Measurements from ENCODE around the gene AFF3.

The AFF3 gene

DNA sequence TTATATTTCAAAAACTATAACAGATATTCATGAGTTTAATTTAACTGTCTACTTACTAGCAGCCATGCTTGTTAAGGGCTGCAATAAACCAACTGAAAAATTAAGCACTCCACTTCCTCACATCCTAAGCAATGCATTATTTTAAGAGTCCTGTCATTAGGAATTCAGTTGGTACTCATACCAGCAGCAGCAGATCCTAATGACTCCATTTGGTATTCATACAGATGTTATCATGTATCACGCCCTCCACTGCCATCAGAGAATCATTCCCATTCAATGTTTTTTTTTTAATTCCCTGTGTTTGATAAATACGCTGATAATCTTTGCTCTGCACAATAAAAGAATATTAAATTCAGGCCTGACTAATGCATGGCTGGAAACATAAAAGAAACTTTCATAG, 236.8 kb downstream of the AFF3 start:
- Histone ChIP-seq H3K9me3 (no peaks in the 10 kb centered on the region), H3K4me1 (no peaks in the 10 kb centered on the region), H3K9ac (no peak overlapping the region), H4K20me1 (no peaks in the 10 kb centered on the region; the same call in 1 of the 2 replicates), H3K4me3 (no peak overlapping the region), H3K27me3 (no peaks in the 10 kb centered on the region), H3K27ac (no peak overlapping the region), H3K4me2 (no peak overlapping the region), H3K36me3 (no peaks in the 10 kb centered on the region)
- TF ChIP-seq Cebpa-rat (IDR thresholded peaks at IDR 0.05), result no peak

DNA sequence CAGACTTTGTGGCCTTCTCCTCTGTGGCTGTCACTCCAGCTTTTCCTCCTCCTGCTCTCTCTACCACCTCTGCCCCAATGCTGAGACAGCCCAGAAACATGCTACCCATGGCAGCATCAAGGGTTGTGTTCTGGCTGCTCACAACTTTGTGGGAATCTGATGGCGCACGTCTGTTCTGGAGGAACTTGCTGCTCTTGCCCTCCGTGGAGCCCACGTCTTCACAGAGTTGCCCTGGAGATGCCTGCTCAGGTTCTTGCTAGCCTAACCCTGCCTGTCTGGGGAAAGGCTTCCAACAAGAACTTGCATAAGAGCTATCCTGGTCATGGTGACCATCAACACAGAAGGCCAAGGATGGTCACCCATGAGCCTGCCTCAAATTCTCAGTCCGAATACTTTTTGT, 237.4 kb downstream of the AFF3 start:
- Histone ChIP-seq H3K9me3 (no peaks in the 10 kb centered on the region), H3K4me3 (no peak overlapping the region)
- no peak for TF ChIP-seq Cebpa-rat (IDR thresholded peaks at IDR 0.05)

DNA sequence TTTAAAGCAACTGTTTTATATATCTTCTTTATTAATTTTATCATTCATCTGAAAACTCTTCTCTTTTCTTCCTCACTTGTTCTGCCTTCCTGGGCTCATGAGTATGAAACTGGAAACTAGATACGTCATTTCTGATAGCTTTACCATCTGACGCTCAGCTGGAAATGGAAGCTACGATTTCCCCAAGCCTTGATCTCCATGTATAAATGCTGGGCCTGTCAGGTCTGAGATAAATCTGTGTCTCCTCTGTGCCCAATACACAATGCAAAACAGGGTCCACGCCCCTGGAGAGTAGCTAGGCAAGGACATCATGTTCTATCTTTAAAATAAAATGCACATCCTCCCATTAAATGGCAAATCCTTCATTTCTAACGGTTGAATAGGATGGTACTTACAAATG, 238.4 kb downstream of the AFF3 start:
- Histone ChIP-seq H3K4me1 (no peaks in the 10 kb centered on the region), H3K27ac (no peak overlapping the region), H3K9ac (no peak overlapping the region), H3K36me3 (no peaks in the 10 kb centered on the region), H4K20me1 (no peaks in the 10 kb centered on the region; the same call in 1 of the 2 replicates), H3K4me3 (no peak overlapping the region), H3K4me2 (no peak overlapping the region), H3K9me3 (no peaks in the 10 kb centered on the region), H3K27me3 (no peaks in the 10 kb centered on the region)
- no peak for TF ChIP-seq Cebpa-rat (IDR thresholded peaks at IDR 0.05)

More for the DNA sequence above, 237.4 kb downstream of the AFF3 start:
- Histone ChIP-seq H3K36me3 (no peaks in the 10 kb centered on the region), H3K4me2 (no peak overlapping the region), H3K9ac (no peak overlapping the region), H4K20me1 (no peaks in the 10 kb centered on the region; the same call in 1 of the 2 replicates), H3K27ac (no peak overlapping the region), H3K4me1 (no peaks in the 10 kb centered on the region), H3K27me3 (no peaks in the 10 kb centered on the region)

DNA sequence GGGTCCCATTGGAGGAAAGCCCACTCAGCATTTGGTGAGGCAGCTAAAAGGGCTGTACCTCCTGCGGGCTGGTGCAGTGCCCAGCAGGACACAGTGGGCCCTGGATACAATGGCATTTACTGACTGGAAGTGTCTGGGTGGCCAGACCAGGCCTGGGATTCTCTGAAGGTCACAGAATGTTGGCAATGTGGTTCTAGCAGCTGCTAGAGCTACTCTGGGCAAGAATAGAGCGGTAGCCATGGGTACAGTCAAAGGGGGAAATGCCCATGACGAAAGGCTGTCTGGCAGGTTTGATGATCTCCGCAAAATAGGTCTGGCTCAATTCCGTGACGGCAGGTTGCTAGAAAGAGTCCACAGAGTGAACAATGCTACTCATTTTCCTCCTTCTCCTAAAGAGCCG, 241.8 kb downstream of the AFF3 start:
- Histone ChIP-seq H3K4me1 (peaks cover 12% of the 10 kb centered on the region), H3K9me3 (no peaks in the 10 kb centered on the region), H3K27me3 (no peaks in the 10 kb centered on the region), H3K4me3 (no peak overlapping the region), H3K4me2 (no peak overlapping the region), H3K36me3 (no peaks in the 10 kb centered on the region), H4K20me1 (peaks cover 9% of the 10 kb centered on the region; the same call in 1 of the 2 replicates), H3K27ac (no peak overlapping the region), H3K9ac (no peak overlapping the region)
- TF ChIP-seq Cebpa-rat (IDR thresholded peaks at IDR 0.05), result no peak

DNA sequence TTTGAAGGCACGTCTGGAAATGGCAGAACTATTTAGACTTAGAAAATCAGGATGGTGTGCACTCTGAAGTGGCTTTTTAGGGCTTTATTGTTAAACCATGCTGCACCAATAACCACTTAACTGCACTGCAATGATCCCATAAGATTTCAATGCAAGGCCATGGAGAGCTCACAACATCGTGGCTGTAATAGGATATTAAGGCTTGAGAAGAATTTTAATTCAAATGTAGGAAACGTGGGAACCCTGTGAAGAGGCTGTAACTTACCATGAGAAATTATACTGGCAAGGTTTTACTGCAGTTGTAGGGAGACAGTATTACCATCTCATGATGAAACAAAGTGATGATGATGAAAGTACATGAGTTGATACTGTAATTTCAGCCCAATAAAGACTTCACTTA, 242.5 kb downstream of the AFF3 start:
- no peaks in the 10 kb centered on the region for H3K36me3 ChIP-seq
- peaks cover 9% of the 10 kb centered on the region; the same call in 1 of the 2 replicates for H4K20me1 ChIP-seq
- no peak overlapping the region for H3K9ac ChIP-seq
- no peaks in the 10 kb centered on the region for H3K27me3 ChIP-seq
- no peak overlapping the region for H3K4me3 ChIP-seq
- no peak for TF ChIP-seq Cebpa-rat (IDR thresholded peaks at IDR 0.05)
- peaks cover 12% of the 10 kb centered on the region for H3K4me1 ChIP-seq
- no peaks in the 10 kb centered on the region for H3K9me3 ChIP-seq
- H3K4me2 ChIP-seq, result no peak overlapping the region
- H3K27ac ChIP-seq, result no peak overlapping the region

DNA sequence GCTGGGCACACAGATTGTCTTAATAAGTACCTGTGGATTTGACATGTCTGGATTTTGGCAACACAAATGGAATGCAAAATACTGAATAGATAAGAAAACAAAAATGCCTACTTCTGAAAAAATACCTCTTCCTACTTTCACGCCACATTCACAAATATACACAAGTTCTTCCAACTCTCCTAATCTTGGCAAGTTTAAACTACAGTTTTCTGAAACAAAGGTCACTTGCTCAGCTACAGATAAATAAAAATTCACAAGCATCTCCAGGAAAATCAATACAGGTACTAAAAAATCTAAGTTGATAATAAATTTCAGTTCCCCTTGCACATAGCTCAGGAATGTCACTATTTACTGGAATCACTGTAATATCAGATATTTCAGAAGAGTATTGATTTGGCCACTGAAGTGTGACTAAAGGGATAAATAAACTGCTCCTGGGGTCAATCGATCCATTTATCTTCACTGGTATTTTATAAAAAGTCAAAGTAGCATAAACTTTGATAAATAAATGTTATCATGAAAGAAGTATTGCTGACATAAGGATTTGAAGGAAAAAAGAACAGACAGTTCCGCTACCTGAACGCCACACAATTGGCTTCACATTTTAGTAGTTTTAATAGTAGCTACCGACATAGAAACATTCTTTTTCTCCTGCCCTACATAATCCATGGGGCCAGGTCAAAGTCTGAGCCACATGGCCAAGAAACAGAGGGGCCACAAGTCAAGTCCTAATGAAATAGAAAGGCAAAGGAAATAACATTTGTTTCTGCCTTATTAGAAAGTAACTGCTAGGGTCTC, 243.1 kb downstream of the AFF3 start:
- Histone ChIP-seq H3K36me3 (no peaks in the 10 kb centered on the region), H3K27ac (no peak overlapping the region), H3K27me3 (no peaks in the 10 kb centered on the region), H3K4me3 (no peak overlapping the region), H3K9me3 (no peaks in the 10 kb centered on the region), H4K20me1 (peaks cover 9% of the 10 kb centered on the region; the same call in 1 of the 2 replicates), H3K9ac (no peak overlapping the region), H3K4me2 (no peak overlapping the region), H3K4me1 (peaks cover 12% of the 10 kb centered on the region)
- no peak for TF ChIP-seq Cebpa-rat (IDR thresholded peaks at IDR 0.05)

DNA sequence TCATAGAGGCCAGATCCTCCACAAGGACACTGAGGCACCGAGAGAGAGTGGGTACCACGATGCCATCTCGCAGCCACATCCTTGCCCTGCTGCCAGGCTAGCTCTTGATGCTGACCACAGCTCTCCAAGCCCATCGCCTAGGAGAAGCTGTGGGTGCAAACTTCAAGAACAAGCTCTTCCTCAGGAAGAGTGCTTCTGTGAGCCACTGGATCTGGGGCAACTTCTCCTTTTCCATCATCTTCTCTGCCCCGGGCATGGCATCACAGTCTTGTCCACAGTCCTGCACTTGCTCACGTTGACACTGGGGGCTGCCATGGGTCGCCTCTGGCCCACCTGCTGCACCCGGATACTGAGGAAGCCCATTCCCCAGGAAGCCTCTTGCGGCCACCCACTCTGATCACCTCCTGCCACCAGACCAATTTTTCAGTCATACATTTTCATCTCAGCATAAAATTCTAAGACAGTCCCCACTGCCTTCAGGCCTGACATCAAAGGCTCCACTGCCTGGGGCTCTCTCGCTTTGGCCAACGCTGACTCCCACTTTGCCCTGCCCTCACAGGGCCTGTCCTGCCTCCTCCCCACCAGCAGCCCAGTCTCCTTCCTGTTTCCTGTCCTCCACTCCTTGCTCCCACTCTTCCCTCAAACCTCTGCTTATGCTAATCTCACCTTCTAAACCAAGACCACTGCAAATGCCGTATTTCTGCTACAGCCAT, 243.9 kb downstream of the AFF3 start:
- peaks cover 9% of the 10 kb centered on the region; the same call in 1 of the 2 replicates for H4K20me1 ChIP-seq
- no peaks in the 10 kb centered on the region for H3K9me3 ChIP-seq
- peaks cover 12% of the 10 kb centered on the region for H3K4me1 ChIP-seq
- H3K27me3 ChIP-seq, result no peaks in the 10 kb centered on the region
- no peak for TF ChIP-seq Cebpa-rat (IDR thresholded peaks at IDR 0.05)
- H3K4me3 ChIP-seq, result no peak overlapping the region
- H3K4me2 ChIP-seq, result peak overlapping the region; percentile 45
- no peak overlapping the region for H3K27ac ChIP-seq
- no peaks in the 10 kb centered on the region for H3K36me3 ChIP-seq
- no peak overlapping the region for H3K9ac ChIP-seq

DNA sequence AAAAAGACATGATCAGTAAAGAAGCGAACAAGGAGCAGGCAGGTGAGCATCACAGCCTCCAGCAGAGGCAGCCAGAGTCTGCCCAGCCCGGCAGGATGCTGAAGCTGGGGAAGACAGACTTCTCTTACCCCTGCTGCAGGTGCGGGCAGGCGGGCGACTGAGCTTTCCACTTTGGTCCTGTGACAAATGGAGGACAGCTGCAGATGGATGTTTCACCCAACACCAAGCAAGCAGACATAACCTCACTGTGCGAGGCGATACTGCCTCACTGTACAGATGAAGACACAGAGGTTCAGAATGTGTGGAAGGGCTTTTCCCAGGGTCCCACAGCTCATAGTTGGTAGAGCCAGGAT, 251.0 kb downstream of the AFF3 start:
- no peaks in the 10 kb centered on the region for H3K36me3 ChIP-seq
- no peak overlapping the region for H3K4me2 ChIP-seq

DNA sequence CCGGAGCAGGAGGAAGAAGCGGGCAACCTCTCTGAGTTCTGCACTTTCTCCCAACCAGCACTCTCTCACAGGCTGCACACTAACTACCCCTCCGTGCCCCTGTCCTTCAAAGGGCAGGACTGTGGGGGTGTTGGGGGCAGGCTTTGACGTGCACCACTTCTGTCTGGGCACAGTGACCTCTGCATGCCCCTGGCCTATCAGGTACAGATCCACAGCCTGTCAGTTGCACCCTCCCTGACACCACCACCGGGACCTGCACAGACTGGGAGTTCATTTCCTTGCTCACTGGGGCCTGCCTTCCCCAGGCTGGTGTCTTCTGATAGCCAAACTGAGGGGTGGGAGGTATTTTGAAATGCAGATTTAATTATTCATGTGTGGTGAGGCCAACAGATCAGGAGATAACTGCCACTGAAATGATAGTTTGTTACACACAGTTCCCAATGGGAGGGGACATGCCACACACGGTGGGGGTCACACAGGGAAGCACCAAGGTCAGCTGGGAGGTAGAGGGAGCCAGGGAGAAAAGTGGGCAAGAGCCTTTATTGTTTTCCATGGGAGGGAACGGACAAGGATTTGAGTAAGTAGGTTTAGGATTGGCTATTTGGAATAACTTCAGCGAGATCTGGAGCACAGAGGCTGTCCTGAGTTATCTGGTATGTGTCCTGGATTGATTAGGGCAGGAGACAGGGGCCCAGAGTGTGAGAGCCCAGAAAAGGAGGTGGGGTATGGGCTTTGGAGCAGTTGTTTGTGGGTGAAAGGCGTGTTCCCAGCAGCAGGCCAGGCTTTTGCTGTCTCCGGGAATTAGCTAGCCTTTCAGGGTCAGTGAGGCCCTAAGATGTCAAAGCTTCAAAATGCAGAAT, 251.6 kb downstream of the AFF3 start:
- no peak for TF ChIP-seq Cebpa-rat (IDR thresholded peaks at IDR 0.05)
- H3K27me3 ChIP-seq, result no peaks in the 10 kb centered on the region
- H3K27ac ChIP-seq, result no peak overlapping the region
- H3K9ac ChIP-seq, result no peak overlapping the region
- peaks cover 9% of the 10 kb centered on the region; the same call in 1 of the 2 replicates for H4K20me1 ChIP-seq
- H3K4me2 ChIP-seq, result no peak overlapping the region
- no peak overlapping the region for H3K4me3 ChIP-seq
- 0 out of 2 replicates have a peak, but pooled peaks cover 9% of the 10 kb centered on the region for H3K4me1 ChIP-seq
- no peaks in the 10 kb centered on the region for H3K9me3 ChIP-seq
- H3K36me3 ChIP-seq, result no peaks in the 10 kb centered on the region

More for the DNA sequence above, 251.0 kb downstream of the AFF3 start:
- Histone ChIP-seq H3K27ac (no peak overlapping the region), H3K27me3 (no peaks in the 10 kb centered on the region), H3K4me3 (no peak overlapping the region), H3K4me1 (0 out of 2 replicates have a peak, but pooled peaks cover 9% of the 10 kb centered on the region), H4K20me1 (peaks cover 9% of the 10 kb centered on the region; the same call in 1 of the 2 replicates), H3K9me3 (no peaks in the 10 kb centered on the region), H3K9ac (no peak overlapping the region)
- no peak for TF ChIP-seq Cebpa-rat (IDR thresholded peaks at IDR 0.05)

Measured in BLaER1 (cell line).